GM10266 (cell line): ENCODE results near the gene UQCR10.

ENCODE experiments used
- DNase-seq: peaks from one replicate; pipeline ENCODE4 v3.0.0; 2012; ENCODE audit errors: extremely low spot score
- CTCF ChIP-seq: IDR thresholded peaks from 2 replicates; pipeline ENCODE4 v1.5.1; 2012; ENCODE audit warnings: mild to moderate bottlenecking, low read depth; ENCODE audit not compliant: control insufficient read depth, insufficient read depth; ENCODE audit errors: missing control alignments

UQCR10 gene

GRCh38 chr22:29744902-29745301 is 22.3 kb upstream of the UQCR10 start:
- no peak for TF ChIP-seq CTCF
- no peak for DNase-seq

- no peak for TF ChIP-seq CTCF
- DNase-seq = no peak
Measured at GRCh38 chr22:29747832-29748231, 19.3 kb upstream of the UQCR10 start.

GRCh38 chr22:29748248-29748893 is 18.8 kb upstream of the UQCR10 start:
- TF ChIP-seq CTCF = no peak
- DNase-seq = no peak

- DNase-seq = no peak
- TF ChIP-seq CTCF = no peak
Measured at GRCh38 chr22:29750029-29750428, 17.1 kb upstream of the UQCR10 start.

GRCh38 chr22:29750559-29751538 is 16.3 kb upstream of the UQCR10 start:
- no peak for TF ChIP-seq CTCF
- DNase-seq = no peak

- no peak for DNase-seq
- no peak for TF ChIP-seq CTCF
Measured at GRCh38 chr22:29751669-29752068, 15.5 kb upstream of the UQCR10 start.
